ENCODE data around the gene TSPOAP1.

TSPOAP1 gene

GRCh38 chr17:58373923-58374322, 45.3 kb upstream of the TSPOAP1 start:
- no peak for DNase-seq (ENCODE audit: low read depth)
- TF ChIP-seq POLR2A (IDR thresholded peaks at IDR 0.05; ENCODE audit: extremely low read depth, insufficient read length): no peak
- TF ChIP-seq CTCF (IDR thresholded peaks at IDR 0.05; ENCODE audit: low read depth, low read length): no peak
- no peak for TF ChIP-seq MYC (IDR thresholded peaks at IDR 0.05; ENCODE audit: low read depth, low read length)
- TF ChIP-seq, protein P1, sequence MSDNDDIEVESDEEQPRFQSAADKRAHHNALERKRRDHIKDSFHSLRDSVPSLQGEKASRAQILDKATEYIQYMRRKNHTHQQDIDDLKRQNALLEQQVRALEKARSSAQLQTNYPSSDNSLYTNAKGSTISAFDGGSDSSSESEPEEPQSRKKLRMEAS (IDR thresholded peaks at IDR 0.05; ENCODE audit: low read depth, low read length): no peak
- H3K4me3 ChIP-seq (ENCODE audit: low read depth, low read length): no peak overlapping the region

DNA sequence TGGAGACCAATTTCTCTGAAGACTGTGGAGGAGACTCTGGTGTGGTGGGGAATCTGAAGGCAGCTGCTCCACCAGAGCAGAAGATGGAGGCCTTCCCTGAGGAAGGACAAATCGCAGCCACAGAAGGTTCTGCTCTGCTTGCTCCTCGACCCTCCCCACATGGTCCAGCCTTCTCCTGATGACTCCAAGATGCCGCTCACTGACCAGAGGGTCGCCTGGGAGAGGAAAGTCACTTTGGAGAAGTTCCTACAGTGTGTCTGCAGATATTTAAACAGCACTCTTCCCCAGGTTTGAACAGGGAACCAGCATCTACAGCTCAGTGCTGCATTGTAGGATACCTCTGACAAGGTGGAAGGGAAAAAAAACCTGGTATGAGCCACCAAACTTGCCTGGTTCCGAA, 44.4 kb upstream of the TSPOAP1 start:
- no peak for DNase-seq (ENCODE audit: low read depth)
- TF ChIP-seq, protein P1 (IDR thresholded peaks at IDR 0.05; ENCODE audit: low read depth, low read length): no peak
- no peak for TF ChIP-seq POLR2A (IDR thresholded peaks at IDR 0.05; ENCODE audit: extremely low read depth, insufficient read length)
- no peak for TF ChIP-seq MYC (IDR thresholded peaks at IDR 0.05; ENCODE audit: low read depth, low read length)
- no peak overlapping the region for H3K4me3 ChIP-seq (ENCODE audit: low read depth, low read length)

DNA sequence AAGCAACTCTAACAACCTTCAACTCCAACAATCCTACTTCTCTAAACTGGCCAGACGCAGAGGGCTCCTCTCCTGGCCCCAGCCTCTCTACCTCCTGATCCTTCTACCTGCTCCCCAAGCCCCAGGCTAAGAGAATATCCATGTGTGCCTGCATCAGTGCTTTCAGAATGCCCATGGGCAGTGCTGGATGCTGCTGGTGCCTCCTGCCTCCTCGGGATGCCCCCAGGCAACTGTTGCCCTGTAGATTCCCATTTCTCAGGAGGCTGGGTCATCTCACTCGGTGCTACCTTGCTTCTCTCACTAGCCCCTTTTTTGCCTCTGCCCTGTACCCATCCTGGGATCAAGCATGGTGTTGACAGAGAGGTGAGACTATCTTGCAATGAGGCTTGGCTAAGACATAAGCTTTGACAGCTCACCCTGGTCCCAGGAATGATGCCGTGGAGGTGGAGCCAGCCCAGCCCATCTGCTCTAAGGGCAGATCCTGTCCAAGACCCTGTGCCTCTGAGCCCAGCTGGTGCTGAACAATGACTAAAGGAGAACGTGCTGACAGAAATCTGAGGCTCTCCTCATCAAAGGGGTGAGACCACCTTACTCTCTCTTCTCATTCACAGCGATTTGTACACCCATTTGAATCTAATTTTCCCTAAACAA, 42.8 kb upstream of the TSPOAP1 start:
- TF ChIP-seq CTCF (IDR thresholded peaks at IDR 0.05; ENCODE audit: low read depth, low read length) (no peak), MYC (IDR thresholded peaks at IDR 0.05; ENCODE audit: low read depth, low read length) (no peak), POLR2A (IDR thresholded peaks at IDR 0.05; ENCODE audit: extremely low read depth, insufficient read length) (no peak)
- TF ChIP-seq, protein P1 (IDR thresholded peaks at IDR 0.05; ENCODE audit: low read depth, low read length): no peak
- no peak for DNase-seq (ENCODE audit: low read depth)
- no peak overlapping the region for H3K4me3 ChIP-seq (ENCODE audit: low read depth, low read length)

- no peak for TF ChIP-seq CTCF (IDR thresholded peaks at IDR 0.05; ENCODE audit: low read depth, low read length)
- TF ChIP-seq POLR2A (IDR thresholded peaks at IDR 0.05; ENCODE audit: extremely low read depth, insufficient read length): no peak
- no peak for DNase-seq (ENCODE audit: low read depth)
- no peak overlapping the region for H3K4me3 ChIP-seq (ENCODE audit: low read depth, low read length)
Measured at GRCh38 chr17:58370716-58371115, 42.1 kb upstream of the TSPOAP1 start.

GRCh38 chr17:58370309-58370708, 41.7 kb upstream of the TSPOAP1 start:
- DNase-seq (ENCODE audit: low read depth): no peak
- TF ChIP-seq MYC (IDR thresholded peaks at IDR 0.05; ENCODE audit: low read depth, low read length): no peak
- no peak for TF ChIP-seq CTCF (IDR thresholded peaks at IDR 0.05; ENCODE audit: low read depth, low read length)
- TF ChIP-seq, protein P1 (IDR thresholded peaks at IDR 0.05; ENCODE audit: low read depth, low read length): no peak
- no peak for TF ChIP-seq POLR2A (IDR thresholded peaks at IDR 0.05; ENCODE audit: extremely low read depth, insufficient read length)

DNA sequence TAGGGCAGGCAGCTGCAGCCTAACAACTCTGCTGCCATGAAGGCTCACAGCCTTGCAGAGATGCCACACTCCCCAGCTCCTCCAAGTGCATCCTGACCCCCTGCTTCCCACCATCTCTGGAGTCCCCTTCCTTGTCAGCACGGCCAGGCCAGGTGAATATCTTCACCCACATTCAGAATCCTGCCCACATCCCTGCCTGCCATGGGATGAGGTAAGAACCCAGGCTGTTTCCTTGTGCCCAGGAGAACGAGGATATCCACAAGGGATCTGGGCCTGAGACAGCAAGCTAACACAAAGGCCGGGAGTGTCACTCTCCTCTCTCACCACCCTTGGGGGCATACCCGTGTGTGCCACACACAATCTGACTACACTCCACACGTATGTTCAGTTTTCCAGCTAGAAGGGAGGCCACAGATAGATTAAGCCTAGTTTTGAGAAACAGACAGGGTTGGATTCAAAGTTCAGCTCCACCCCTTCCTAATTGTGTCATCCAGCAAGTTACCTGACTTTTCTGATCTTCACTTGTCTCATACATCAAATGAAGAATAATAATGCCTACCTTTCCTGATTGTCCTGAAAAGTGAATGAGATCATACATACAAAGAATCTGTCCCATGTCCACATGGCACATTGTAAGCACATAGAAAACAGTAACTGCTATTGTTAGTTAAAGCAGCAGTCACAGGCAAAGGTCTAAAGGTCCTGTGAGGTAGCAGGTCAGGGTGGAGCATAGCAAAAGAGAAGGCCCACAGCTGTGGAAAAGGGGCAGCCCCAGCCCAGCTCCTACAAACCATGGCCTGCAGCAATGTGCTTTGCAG, 40.8 kb upstream of the TSPOAP1 start:
- no peak overlapping the region for H3K4me3 ChIP-seq (ENCODE audit: low read depth, low read length)

More at GRCh38 chr17:58370309-58370708, 41.7 kb upstream of the TSPOAP1 start:
- H3K4me3 ChIP-seq (ENCODE audit: low read depth, low read length): no peak overlapping the region

More for the DNA sequence above, 40.8 kb upstream of the TSPOAP1 start:
- TF ChIP-seq, protein P1 (IDR thresholded peaks at IDR 0.05; ENCODE audit: low read depth, low read length): no peak
- TF ChIP-seq CTCF (IDR thresholded peaks at IDR 0.05; ENCODE audit: low read depth, low read length) (no peak), MYC (IDR thresholded peaks at IDR 0.05; ENCODE audit: low read depth, low read length) (no peak), POLR2A (IDR thresholded peaks at IDR 0.05; ENCODE audit: extremely low read depth, insufficient read length) (no peak)
- DNase-seq (ENCODE audit: low read depth): no peak
